GM21576 (cell line): ENCODE measurements around the gene ORM1.

Experiments
- ATAC-seq: cut with Tn5 transposase; IDR thresholded peaks from one replicate; pipeline ENCODE4 v1.9.1; 2021; ENCODE audit warnings: mild to moderate bottlenecking, moderate library complexity; ENCODE audit not compliant: unreplicated experiment

ORM1 gene

DNA sequence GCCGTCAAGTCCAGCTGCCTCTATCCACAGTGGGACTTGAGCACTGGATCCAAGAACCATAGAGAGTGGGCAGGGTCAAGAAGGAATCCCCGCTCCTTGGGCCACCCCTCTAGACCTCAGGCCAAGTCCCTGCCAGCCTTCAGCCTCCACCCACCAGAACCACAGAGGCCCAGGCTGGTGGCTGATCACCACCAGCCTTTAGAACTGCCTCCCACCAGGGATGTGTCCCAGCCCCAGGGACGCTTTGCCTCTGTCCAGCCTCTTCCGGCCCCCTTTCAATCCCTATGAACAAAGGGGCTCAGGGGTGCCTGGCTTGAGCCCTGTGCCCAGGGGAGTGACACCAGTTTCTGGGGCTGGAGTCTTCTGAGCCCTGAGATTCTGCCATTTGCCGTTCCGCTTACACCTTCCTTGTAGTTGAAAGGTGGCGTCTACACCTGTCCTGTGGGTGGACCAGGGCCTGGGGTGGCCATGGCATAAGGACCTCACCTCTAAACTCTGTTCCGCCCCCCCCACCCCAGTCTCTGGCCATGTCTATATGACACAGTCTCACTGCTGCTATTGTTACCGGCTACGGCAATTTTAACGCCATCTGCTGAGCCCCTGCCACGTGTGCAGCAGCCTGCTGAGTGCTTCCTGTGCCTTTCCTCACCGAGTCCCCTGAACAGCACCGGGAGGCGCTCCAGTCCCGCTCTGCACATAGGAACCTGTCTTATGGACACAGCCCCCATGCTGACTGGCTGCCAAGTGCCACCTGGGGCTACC, 35.7 kb upstream of the ORM1 start:
- ATAC-seq, result no peak

DNA sequence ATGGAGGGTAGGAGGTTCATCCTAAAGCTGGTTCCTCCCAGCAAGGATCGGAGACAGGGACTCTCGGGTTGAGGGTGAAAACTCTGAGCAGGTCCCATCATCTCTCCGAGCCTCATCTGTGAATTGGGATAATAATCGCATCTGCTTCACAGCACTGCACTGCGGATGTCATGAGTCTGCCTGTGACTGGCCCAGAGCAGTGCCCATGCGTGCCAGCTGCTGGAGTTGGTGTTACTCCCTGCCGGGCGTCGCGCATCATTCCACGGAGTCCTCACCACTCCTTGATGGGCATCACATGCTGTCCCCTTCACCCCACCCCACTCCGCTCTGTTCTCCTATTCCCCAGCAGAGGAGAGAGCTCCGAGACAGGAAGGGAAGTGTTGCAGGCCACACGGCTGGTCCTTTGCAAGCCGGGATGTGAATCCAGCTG, 35.1 kb upstream of the ORM1 start:
- no peak for ATAC-seq

DNA sequence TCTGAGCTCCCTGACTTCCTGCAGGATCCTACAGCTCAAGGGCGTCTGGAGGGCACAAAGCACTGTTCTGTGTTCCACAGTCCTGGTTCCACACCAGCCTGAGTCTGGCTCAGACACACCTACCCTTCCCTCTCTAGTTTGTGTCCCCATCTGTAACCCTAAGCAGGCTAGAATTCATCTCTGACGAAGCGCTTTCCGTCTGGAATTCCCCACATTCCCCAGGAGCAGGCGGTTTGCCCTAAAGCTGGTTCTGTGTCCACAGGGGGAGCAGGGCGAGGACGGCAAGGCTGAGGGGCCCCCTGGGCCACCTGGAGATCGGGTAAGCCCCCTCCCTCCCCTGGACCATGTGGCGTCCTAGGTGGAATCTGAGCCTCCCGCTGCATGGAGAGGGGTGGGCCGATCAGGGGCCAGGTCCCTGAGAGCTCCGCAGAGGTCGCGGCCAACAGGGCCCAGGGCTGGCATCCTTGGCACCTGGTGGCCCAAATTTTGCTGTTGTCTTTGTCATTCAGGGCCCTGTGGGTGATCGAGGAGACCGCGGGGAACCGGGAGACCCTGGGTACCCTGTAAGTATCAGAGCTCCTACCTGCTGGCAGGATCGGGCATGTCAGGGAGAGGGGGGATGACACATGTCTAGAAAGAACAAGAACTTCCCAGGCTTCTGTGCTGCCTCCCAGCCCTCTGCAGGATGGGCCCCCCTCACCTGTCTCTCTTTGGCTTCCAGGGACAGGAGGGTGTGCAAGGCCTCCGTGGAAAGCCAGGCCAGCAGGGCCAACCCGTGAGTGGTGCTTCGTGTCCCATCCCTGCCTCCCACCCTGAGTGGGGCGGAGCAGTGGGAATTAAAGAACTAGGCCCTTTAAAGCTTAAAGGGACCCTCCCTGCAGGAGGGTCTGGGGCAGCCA, 34.5 kb upstream of the ORM1 start:
- ATAC-seq, result no peak

DNA sequence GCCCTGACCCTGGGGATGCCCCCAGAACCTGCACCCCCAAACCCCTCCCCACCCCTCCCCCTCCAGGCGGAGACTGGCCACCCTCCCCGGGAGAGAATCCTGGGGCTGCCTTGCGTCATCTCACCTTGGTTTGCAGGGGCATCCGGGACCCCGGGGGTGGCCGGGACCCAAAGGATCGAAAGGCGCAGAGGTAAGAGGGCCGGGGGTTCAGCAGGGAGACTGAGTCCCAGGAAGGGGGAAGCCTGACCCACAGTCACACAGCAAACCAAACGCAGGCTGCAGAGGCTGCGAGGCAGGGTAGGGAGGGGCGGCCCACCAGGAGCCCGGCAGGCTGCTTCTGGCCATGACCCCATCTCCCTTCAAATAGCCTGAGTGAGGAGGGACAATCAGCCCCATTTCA, 33.8 kb upstream of the ORM1 start:
- no peak for ATAC-seq

DNA sequence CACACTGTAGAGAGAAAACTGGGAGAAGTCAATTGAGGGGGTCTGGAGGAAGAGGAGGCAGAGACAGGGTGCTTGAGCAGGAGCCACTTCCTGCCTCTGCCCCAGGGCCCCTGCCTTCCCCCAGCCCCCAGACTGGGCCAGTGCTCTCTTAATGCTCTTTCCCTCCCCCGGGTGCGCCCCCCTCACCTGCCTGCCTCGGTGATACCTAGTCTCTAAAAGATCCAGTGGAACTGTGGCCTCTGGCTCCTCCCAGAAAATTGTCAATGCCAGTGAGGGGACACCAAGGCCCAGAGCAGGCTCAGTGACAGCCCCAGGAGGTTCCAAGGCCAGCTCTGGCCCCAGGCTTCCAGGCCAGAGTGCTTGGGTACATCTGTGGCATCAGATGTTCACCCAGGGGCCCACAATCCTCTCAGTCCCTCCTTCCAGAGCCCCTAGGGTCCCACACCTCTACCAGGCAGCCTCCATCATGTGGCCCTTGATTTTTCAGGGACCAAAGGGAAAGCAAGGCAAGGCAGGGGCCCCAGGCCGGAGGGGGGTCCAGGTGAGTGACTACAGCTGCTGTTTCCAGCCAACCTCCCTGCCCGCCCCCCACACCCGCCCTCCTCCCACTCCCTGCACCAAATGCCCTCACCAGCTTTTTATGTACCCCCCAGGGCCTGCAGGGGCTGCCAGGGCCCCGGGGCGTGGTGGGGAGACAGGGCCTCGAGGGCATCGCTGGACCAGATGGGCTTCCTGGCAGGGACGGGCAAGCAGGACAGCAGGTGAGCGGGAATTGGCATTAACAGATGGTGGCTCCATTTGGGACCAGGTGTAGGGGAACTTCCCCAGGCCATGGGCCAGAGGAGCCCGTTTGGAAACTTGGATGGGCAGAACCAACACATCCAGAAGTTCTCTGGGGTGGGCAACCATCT, 33.1 kb upstream of the ORM1 start:
- ATAC-seq, result no peak

DNA sequence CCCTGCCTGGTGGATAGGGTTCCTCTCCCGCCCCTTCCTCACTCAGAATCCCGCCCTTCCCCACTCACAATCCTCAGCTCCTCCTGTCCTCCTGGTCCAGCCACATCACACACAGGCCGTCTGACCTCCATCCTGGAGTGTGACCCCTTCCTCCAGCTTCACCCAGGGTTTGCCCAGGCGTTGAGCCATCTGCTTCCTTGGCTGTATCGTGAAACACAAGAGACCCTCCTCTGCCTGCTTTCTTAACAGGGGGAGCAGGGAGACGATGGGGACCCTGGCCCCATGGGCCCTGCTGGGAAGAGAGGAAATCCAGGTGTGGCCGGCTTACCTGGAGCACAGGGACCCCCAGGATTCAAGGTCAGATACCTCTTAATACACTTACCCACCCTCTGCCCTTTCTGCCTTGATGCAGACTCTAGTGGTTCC, 32.3 kb upstream of the ORM1 start:
- no peak for ATAC-seq

DNA sequence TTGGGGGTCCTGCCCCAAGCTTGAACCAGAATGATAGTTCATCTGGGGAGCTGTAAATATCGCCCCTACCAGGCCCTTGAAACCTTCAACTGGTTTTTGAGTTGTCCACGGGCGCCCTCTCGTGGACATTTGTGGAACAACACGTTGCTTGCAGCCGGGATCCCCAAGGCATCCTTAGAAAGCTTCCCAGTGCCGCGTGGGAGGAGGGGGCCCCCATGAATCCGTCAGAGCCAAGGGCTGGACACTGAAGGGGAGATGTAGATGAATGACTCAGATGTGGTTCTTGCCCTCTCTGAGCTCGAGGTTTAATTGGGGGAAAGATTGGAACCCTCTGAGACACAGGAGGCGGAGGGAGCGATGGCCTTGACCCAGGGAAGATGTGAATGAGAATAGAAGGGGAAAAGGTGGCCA, 31.8 kb upstream of the ORM1 start:
- ATAC-seq, result no peak

DNA sequence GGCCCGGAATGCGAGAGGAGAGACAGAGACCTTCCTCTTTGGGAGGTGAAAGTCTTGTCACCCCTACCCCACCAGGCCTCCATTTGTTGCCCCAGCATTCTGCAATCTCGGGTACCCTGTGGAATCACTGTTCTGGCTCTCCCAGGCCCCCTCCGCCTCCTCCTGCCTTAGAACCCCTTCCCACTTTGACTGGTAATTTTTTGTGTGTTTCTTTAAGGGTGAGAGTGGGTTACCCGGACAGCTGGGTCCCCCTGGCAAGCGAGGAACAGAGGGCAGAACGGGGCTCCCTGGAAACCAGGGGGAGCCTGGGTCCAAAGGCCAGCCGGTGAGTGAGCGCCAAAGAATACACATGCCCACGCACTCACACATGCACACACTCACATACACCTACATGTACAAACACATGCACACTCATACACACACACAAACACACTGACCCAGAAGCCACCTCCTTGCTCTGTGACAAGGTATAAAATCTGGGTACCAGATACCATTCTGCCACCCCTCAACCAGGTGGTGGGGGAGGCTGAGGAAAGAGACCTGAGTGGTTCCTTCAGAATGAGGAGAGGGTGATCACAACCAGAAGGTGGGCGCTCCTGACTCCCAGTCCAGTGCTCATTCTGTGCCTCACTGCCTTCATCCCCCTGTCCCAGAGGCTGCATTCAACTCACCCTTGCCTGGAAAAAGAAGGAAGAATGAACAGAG, 30.9 kb upstream of the ORM1 start:
- no peak for ATAC-seq

DNA sequence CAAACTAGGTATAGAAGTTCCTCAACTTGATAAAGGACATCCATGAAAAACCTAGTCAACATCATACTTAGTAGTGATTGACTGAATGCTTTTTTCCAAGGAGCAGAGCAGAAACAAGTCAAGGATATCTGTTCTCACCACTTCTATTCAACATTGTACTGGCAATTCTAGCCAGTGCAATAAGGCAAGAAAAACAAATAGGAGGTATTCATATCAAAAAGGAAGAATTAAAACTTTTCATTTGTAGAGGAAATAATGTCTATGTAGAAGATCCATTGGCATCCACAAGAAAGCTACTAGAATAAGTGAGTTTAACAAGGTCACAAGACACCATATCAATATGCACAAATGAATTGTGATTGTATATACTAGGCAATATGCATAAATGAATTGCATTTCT, 28.2 kb upstream of the ORM1 start:
- no peak for ATAC-seq

DNA sequence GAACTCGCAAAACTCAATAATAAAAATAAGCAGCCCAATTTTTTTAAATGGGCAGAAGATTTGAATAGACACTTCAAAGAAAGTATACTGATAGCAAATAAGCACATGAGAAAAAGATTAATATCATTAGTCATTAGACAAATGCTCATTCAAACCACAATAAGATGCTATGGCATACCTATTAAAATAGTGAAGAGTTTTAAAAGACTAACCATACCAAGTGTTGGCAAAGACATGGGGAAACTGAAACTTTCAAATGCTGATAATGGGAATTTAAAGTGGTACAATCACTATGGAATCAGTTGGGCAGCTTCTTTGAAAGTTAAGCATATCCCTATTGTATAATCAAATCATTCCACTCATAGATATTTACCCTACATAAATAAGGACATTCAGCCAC, 26.6 kb upstream of the ORM1 start:
- ATAC-seq, result no peak

DNA sequence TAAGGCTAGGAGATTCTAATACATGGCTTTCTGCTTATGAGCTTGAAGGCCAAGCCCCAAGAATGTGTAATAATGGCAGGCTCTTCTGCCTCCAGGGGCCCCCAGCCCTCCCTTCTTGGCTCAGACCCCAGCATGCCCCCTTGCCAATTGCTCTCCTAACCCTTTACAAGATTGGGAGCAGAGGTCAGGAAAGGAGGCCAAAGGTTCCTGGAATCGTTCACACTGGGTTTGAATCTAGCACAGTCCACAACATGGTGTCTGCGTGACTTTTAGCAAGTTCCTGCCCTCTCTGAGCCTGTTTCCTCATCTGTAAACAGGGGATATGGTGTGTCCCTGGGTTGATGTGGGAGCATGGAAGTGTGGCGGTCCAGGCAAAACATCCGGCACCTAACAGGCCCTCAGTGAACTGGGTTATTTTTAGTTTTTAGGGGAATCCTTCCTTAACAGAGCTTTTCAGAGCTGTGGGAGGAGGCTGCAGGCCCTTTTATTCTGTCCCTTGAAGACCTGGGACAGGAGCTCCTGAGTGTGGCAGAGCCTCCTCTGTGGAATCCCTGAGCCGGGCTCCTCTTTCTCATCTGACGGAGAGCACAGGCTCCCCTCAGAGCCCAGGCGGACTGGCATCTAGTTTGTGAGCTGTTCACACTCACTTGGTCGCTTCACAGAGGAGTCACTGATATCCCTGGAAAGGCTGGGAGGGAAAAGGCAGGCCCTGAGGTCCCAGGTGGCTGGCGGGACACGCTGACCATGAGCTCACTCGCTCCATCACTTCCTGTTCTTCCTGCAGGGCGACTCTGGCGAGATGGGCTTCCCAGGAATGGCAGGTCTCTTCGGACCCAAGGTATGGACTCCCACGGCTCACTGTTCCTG, 23.4 kb upstream of the ORM1 start:
- ATAC-seq, result no peak

DNA sequence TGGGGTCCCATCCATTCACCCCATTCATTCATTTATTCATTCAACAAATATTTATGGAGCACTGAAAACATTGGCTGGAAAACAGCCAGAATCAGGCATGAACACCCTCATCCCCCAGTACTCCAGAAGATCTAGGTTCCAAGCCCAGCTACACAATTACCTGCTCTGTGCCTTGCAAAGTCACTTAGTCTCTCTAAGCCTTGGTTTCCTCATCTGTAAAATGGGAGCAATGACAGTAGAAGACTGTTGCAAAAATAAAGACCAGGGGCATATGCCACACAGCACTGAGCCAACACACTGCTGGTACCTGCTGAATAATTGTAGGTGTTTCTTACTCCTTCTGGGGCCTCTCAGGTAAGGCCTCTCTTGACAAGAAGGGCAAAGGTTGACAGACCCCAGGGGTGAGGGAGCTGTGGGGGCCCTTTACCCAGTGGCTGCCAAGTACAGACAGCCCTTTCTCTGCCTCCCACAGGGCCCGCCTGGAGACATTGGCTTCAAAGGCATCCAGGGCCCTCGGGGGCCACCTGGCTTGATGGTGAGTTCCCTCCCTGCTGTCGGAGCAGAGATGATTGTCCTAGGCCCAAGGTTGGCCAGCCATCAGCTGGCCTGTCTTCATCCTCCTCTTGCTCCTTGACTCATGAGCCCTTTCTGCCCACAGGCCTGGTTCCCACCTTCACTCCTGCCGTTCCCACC, 22.6 kb upstream of the ORM1 start:
- no peak for ATAC-seq

DNA sequence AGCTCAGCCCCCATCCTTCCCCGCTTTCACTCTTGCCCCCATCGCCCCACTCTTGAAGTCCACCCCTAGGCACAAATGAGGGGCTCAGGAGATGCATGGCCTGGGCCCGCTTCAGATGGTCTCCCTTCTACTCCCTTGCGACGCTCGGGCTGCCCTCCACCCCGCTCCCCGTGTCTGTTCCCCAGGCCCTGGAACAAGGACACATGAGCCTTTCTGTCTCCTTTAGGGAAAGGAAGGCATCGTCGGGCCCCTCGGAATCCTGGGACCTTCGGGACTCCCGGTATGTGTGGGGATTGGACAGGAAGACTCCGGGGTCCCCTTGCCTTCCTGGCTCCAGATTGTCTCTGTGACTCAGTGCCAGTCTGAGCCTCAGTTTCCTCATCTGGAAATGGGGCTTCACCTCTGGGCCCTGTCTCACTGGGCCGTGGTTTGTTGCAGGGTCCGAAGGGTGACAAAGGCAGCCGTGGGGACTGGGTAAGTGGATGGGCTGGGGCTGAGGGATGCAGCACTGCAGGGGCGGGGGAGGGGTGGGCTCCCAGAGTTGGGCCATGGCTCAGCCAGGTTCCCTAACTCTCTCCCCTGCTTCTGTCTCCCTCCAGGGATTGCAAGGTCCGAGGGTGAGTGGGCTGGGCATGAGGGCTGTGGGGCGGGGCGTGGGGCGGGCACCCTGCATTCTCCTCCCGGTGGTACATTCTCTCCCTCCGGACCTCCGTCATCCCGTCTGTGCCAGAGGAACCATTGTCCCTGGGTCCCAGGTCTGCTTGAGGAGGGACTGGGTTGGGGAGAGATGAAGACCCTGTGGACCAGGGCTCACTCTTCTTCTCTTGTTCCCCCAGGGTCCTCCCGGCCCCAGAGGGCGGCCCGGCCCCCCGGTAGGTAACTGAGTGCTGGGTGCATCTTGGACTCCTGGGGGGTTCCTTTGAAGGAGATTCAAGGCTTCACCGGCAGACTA, 21.8 kb upstream of the ORM1 start:
- ATAC-seq, result no peak

DNA sequence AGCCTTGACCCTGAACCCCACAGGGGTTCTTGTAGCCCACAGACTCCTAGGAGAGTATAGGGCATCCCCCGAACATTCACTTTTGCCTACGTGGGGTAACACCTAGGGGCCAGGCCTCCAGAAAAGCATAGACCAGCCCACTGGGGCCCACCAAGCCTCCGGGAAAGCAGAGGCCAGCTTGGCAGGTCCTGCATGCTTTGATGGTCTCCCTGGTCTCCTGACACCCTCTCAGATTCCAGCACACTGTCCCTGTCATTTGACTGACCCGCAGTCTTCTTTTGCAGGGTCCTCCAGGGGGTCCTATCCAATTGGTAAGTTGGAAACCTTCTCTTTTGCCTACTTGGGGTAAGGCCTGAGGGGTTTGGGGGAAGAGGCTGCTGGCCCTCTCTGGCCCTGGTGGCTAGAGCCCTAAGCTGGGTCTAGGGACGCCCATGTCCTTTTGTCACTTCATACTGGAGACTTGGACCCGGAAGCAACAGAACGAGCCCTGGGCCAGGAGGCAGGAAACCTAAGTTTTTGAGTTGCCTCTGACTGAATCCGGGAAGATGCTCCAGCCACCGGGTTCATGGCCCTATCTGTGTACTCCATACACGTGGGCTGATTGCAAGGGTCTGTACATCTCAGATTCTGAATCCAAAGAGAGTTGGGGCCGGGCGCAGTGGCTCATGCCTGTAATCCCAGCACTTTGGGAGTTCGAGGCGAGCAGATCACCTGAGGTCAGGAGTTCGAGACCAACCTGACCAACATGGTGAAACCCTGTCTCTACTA, 20.9 kb upstream of the ORM1 start:
- ATAC-seq, result no peak

DNA sequence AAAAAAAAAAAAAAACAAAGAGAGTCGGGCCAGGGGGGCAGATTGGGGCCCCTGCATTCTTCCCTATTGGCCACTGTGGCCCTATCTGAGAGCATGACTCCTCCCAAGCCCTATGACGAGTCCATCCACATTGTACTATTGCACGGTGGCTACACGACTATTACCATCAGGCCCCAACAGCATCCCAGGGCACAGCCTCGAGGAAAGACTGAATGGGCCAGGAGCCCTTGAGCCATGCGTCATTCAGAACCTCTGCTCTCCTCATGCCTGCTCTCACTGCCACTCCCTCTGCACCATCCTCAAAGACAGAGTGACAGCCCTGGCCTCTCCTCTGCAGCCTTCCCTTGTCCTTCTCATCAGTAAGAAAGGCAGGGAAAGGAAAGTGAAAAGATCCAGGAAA, 20.2 kb upstream of the ORM1 start:
- ATAC-seq, result no peak

DNA sequence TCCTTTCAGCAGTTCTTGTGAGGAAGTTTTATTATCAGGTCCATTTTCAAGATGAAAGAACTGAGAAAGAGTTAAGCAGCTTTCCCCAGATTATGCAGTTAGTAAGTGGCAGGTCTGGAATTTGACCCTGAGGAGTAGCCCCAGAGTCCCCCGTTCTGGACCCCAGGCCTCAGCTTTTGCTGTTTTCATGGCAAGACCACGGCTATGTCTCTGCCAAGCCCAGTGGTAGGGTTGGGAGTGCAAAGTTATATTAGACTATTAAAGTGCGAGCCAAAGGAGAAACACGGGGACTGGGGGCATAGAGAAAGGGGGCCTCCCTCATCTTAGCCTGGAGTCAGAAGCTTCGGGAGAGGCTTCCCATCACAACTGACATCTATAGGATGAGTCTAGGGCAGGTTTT, 19.3 kb upstream of the ORM1 start:
- ATAC-seq, result no peak

DNA sequence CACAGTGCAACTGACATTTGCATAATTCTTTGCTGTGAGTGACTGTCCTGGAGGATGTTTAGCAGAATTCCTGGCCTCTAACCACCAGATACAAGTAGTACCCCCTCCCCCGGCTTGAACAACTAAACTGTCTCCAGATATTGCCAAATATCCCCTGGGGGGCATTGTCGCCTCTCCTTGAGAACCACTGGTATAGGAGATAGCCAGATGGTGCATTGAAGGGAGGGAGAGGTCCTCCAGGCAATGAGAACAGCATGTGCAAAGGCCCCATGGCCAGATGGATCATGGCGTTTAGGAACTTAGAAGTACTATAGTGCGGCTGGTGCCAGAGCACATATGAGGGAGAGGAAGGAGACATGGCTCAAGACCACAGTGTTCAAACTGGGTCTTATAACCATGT, 18.9 kb upstream of the ORM1 start:
- no peak for ATAC-seq
